HG03159 (cell line): ENCODE results near the gene NOX1.

Experiments used
- ATAC-seq: cut with Tn5 transposase; IDR thresholded peaks from one replicate; pipeline ENCODE4 v1.9.1; 2021; ENCODE audit warnings: mild to moderate bottlenecking, moderate library complexity; ENCODE audit not compliant: unreplicated experiment

NOX1 gene

DNA sequence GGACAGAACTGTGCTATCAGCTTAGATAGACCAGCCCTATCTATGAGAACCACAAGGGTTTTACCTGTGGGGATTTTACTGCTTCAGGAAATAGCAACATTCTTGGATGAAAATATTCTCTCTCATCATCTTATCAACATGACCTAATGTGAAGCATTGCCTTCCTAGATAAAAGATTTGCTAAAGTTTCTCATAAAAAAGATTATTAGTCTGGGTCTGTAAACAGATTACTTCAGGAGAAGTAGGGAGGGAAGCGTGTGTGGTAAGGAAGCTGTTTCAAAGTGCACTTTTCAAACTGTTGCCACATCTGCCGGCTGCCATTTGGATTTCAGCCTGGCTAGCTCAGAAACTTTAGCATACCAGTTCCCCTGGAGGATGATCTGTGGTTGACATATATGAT lies at the start of gene NOX1:
Gene NOX1 (minus strand): TSS at position 35 of the 400 bp plus-strand sequence. CDS start 220 bp downstream, outside the sequence.
- no peak for ATAC-seq

DNA sequence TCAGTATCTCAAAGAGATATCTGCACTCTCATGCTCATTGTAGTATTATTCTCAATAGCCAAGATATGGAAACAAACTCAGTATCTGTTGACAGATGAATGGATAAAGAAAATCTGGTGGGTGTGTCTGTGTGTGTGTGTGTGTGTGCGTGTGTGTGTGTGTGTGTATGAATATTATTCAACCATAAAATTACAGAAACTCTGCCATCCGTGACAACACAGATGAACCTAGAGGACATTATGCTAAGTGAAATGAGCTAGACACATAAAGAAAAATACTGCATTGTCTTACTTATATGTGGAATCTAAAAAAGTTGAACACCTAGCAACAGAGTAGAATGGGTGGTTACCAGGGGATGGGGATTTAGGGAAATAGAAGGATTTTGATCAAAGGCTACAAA lies 41.4 kb upstream of the NOX1 start:
- ATAC-seq, result no peak

DNA sequence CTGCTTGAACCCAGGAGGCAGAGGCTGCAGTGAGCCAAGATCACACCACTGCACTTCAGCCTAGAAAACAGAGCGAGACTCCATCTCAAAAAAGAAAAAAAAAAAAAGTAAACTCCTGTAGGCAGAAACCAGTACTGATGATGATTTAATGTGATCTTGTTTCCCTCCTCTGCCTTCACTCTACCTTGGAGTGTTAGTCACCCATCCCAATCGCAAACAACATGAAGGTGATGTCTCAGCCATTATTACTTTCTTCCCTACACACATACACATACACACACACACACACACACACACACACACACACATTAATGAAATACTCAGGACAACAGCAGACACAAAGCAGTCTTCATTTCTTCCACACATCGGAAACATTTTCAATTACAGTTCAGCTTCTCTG lies 39.0 kb upstream of the NOX1 start:
- ATAC-seq, result no peak

DNA sequence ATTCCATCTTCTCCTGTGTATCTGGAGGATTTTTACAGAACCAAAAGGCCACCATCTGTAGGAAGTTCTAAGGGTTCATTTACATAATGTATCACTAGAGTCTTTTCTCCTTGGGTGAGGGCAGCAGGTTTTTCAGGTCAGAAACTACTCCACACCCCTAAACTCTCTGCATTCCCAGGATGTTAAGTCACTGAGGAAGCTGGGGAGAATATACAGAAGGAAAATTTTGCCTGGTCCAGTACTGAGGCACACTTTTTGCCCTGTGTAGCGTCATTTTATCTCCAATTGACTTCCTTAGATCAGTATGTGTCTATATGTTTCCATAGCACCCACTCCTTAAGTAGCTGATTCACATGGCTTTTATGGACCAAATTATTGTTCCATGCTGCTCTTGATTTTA lies 37.6 kb upstream of the NOX1 start:
- no peak for ATAC-seq

DNA sequence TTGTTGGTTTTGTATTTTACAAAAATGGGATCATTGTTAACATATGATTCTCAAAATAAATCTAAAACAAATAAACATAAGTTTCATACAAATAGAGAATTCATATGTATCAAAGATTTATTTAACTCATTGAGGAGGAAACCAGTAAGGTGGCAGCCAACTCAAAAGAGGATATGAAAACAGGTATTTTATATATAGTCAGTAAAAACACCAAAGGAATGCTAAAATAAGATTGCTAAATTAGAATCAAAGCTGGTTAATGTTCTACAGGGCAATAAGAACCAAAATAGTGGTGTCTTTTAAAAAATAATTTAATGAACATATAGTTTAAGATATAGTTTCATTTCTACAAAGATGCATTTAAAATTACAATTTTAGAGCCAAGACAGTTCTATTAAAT lies 31.5 kb upstream of the NOX1 start:
- no peak for ATAC-seq

DNA sequence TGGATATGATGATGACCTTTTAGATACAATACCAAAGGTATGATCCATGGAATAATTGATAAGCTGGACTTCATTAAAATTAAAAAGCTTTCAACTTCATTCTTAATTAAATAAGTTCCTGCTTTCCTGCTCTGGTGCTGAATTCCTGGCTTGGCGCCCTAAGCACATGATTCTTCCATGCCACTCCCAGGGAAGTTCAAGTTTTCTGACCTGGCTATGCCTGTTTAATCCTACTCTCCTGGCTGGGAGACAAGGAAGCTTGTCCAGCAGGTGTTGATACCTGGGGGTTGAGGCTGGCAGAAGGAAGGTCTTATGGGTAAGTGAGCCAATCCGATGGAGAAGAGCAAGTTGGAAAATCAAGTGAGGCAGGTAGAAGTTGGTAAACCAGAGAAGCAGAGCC lies 30.3 kb upstream of the NOX1 start:
- ATAC-seq, result no peak

DNA sequence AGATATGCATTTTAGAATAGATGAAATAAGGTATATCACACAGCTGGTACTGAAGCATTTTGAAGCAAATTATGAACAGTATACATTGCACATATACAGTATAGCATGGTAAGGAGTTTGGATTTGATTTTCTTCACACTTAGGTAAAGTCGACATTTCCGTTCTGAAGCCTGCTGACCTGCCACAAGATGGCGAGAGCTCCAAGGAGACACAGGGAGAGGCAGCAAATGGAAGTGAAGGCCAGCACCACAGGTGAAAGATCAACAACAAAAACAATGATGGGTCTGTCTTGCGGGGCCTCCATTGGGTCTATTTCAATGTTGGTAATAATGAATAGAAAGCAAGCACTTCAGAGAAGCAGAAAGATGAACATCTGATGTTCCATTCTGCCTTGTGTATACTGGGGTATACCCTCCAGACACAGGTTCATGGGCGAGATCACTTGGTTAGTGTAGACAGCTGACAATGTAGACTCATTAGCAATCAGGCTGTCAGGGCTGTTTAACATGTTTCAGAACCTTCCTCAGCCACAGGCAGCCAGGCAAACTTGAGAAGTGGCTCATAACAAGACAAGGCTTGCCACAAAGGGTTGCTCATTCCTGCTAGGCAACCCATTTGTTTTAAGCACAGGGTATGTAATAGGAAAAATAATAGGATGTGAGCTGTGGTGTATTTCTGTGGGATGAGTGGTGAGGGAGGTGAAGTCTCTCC lies 21.4 kb upstream of the NOX1 start:
- ATAC-seq, result no peak

DNA sequence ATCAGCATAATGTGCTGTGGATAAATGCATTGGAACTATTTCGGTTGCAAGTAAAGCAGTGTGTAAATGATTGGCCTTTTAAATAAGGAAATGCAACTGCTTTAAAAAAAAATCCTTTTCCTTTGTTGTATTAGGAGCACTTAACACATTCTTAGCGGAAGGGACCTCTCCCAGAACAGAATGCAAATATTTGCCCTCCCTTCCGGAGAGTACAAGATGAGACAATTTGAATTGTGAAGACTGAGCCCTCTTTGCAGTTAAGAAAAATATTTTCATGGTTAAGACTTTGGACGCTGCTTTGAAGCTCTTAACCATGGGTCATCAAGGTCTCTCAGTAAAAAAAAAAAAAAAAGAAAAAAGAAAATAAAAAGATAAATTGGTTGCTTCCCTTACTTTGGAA lies 9.5 kb upstream of the NOX1 start:
- ATAC-seq, result no peak

DNA sequence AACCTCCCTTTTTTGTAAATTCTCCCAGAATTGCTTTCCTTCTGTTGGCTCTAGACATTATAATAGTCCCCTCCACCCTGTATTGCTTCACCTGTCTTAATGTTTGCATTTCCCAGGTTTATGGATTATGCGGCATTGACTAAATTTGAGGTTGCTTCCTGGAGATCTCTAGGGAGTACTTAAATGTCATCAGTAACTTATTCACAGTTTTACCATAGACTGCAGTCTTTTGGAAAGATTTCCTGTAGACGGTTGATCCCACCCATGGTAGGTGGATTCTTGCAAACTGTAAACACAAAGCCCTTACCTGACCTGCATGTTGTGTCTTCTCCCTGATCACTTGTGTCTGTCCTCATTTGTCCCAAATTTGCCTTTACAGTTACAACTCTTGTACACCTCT lies 6.2 kb upstream of the NOX1 start:
- no peak for ATAC-seq

DNA sequence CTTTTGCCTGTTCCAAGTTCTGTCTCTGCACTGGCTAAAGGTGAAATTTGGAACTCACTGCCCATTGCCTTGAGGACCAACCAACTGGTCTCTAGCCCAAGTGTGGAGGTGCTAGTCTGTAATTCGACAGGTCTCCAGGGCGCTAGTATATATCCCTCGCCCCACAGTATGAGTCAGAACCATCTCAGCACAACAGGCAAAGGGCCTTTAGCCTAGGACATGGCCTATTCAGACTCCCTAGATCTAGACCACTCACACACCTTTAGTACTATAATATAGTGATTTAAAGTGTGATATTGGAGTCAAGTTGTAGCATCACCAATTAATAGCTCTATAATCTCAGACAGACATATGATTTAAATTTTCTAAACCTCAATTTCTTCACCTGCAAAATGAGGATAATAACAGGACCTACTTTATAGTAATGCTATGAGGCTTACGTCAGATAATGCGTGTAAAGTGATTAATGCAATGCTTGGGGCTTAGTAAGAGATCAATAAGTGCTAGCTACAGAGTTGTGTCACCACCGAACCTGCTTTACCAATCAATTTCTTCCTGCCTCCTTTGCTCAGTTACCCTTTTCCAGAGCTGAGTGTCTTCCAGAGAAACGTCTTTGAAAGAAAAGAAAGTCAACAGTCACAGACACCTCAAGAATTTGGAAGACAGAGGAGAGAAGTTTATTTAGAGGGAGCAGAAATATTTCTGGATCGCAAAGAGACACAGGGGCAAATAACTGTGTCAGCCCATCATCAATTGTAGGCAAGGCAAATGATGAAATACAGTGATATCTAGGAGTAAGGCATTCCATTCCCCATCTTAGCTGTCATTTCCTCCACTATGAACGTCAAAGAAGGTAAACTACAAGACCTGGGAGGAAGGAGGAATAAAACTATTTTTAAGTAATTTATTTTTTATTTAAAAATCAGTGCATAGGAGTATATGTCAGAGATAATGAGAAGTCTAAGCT lies 2.3 kb downstream of the NOX1 start:
- ATAC-seq, result no peak

DNA sequence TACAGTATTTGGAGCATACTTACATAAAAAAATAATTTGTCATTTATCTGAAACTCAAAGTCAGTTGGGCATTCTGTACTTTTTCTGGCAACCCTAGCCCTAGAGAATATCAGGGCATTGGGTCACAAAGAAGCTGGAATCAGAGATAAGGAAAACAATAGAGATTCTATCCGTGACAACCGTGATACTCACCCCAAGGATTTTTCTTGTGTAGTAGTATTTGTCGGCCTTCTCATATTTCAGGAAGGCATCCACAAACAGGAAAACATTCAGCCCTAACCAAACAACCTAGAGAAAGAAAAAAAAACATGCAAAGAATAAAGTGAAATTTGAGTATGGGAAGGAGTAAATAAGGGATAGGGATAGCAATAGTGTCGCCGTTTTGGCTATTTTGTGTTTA lies 3.6 kb downstream of the NOX1 start:
- ATAC-seq, result no peak

DNA sequence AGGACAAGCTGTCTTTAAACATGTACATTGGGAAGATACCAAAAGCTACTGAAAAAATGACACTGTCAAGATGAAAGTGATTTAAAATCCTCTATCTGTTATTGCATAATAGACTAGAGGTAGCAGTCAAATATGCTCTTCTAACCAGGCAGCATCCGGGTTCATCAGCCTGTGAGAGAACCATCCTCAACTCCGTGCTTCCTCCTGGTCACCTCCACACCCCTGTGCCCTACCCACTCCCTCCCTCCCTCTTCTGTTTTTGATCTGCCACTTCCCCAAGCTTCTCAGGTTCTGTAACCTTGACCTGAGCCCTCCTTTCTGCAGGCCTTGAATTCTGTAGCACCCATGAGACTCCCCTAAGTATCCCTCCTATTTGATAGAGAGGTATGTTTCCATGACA lies 5.9 kb downstream of the NOX1 start:
- no peak for ATAC-seq

DNA sequence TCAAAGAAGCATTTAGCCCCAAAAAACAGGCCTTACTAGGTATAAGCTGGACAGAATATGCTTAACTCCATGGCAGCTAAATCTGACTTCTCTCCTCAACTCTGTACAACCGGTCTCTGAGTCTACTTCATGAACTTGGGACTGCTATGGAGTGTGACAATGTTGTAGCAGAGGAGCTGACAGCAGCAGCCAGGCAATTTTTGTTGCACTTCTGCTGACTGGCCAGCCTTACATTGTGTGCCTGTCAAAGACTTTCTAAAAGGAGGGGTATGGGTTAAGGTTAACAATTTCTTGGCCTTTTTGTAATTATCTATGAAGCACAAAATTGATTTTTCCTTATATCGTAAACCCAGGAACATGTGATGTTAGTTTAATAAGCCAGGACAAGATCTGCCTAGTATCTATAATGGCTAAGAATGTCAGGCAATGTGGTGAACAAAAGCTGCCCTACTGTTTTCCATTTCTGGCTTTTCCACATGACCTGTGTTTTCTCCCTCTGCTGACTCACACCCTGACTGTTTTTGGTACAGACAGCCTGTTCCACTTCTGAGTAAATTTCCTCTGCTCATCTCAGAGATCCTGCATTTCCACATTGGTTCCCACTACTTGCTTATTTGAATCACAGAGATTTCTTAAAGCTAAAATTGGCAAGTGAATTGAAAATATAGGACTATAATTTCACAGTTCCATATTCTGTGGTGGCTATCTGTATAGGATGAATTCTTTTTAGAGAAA lies 9.3 kb downstream of the NOX1 start:
- ATAC-seq, result no peak

DNA sequence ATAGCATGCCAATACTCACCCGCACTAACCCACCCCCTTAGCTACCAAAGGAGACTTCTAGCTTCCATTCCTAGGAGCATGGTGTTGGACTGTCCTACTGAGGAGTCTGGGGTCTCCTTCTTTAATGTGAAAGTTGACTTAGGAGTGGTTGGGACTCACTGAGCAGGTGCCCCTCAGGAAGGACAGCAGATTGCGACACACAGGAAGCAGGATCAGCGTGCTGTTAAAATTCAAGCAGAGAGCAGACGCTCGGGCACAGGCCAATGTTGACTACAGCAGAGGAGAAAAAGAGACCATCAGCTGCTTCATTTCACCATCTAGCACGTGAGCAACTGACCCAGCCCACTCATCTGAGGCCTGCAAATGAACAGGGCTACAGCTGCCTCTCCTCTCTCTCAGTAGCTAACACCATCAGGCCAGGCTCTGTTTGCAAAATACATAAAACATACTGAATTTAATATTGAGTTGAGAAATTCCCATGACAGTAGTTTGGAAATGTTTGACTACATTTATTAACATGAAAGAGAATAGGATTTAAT lies 10.8 kb downstream of the NOX1 start:
- ATAC-seq, result no peak

DNA sequence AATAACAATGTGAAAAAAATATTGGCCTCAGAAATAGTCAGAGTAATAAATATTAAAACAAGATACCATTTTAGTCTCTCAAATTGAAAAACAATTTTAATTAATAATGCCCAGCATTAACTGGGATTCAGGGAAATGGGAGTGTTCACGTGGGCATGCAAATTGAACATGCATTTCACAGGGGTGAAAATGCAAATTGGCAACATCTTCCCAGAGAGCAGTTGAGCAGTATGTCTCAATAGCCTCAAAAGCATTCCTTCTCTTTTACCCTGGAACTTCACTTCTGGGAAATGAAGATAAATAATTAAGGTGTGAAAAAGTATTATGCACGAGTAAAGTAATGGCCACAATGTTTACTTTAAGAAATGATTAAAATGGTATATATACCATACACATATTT lies 21.3 kb downstream of the NOX1 start:
- ATAC-seq, result no peak

DNA sequence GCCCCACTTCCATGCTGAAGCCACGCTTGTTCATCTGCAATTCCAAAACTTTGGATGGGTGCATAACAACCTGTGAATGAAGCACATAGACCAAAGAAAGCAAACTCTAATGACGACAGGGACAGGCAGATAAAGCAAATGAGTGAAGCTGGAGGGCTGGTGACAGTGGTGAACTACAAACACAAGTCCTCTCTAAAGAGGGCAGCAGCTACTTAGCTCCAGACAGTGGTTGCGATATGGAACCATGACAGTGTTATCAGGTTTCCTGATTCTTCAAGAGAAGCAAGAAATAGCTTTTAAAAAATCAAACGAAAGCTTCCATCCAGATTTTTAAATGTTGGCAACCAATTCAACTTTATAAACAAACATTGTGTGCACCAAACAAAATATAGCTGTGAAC lies 23.8 kb downstream of the NOX1 start:
- ATAC-seq, result no peak

DNA sequence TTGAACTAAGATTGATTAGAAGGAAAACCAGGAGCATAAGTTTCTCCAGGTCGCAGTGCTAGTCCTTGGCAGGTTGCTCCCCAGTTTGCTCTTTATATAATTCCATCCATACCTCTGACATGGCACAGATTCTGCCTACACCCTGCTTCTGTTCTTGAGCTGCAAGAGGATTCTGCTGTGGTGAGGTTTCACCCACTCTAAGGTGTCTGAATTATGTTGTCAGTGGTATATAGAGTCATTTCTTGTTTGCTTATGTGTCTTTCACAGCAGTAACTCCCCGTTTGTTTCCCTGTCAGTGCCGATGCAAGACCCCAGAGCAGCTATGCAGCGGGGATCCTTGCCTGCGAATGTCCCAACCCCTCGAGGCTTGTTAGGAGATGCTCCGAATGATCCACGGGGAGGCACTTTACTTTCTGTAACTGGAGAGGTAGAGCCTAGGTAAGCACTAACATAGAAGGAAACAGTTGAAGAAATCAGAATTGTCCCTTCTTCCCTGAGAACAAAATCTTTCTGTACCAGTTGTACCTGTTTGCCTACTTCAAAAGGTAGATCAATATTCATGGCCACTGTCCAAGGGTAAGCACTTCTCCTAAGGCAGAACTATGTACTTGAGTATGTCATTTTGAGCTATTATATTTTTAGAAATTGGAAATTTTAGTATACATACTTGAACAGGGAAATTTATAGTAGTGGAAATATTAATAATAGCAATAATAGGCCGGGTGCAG lies 42.8 kb downstream of the NOX1 start:
- ATAC-seq, result no peak

DNA sequence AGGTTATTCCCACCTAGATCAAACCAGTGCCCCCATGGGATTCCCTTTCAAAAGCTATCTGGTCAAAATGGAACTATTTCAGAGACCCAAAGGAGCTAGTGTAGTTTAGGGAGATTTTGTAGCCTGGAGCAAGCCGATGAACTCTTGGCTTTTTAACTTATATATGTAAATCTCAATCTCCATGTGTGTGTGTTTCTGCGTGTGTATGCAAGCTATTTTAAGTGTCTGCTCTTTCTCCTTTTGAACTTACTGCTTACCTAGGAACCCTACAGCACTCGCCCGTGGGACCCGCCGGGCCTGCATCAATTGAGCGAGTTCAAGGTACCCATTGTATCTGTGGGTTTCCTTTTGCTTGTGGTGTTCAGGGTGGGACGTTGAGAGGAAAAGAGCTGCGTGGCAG lies 43.6 kb downstream of the NOX1 start:
- peak; percentile 26 for ATAC-seq

DNA sequence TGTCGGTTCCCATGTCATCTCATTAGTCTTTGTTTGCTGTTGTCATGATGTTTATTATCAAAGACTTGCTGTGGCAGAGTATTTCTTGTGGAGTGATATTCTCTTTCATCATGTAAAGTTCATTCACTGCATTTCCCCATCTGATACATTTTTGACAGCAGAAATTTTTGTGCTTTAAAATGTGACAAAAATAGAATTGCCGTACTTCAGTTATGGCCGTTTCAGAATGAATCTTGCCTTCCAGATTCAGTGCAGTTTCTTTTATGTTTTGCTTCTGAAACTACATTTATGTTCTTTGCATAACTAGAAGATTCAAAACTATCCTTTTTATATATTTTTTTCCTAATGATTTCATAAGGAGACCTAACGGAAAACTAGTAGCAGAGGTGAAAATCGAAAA lies 44.0 kb downstream of the NOX1 start:
- ATAC-seq, result peak; percentile 29

DNA sequence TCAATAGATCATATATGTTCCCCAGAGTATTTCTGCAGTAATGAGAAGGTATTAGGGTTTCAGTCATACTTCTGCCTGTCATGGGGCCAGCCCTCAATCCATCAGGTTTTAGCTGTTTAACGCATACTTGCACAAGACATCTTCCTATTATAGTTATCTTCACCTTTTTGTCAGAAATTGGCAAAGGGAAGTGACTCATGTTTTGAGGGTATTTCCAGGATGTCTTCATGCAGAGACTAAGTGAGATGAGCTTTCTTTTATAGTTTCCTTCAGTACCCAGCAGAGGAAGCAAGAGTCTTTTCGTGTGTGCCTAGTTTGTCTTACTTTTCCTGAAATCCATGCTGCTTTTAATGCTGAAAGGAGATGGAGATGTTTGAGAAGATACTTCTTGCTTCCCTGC lies 44.4 kb downstream of the NOX1 start:
- peak; percentile 77 for ATAC-seq
